HG02981 (cell line): ENCODE measurements around the gene BLID.

Experiments
- ATAC-seq: cut with Tn5 transposase; IDR thresholded peaks from one replicate; pipeline ENCODE4 v1.9.1; 2021; ENCODE audit warnings: mild to moderate bottlenecking, moderate library complexity; ENCODE audit not compliant: unreplicated experiment

BLID gene

DNA sequence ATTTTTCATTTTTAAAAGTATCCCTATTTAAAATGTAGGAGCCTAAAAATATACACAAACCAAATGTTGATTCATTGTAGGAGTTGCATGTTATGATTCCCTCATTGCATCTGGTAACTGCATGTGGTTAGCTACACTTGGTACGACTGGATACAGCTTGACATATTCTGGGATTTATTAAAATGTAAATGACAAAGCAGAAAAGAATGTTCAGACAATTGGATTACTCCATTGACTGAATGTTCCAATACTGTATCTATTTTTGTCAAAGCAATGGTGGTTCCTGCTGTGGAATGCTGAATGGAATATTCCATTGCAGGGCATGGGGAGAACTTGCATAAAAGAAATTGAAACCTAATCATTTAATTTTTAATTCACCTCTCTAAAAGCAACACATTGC is 30.8 kb downstream of the BLID start:
- no peak for ATAC-seq

DNA sequence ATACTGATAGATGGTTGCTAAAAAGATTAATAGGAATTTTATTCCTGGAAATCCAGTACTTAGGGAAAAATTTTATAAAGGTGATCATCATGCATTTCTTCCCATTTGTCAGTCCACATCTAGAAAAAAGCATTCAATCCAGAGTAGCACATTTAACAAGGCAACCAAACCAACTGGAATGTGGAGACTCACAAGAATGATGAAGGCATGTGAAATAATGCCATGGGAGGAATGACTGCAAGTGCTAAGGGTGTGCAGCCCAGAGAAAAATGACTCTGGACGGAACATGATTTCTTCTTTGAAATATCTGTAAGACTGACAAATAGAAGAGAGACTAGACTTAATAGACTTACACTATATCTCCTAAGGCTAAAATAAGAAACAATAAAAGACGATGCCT is 33.8 kb downstream of the BLID start:
- no peak for ATAC-seq

DNA sequence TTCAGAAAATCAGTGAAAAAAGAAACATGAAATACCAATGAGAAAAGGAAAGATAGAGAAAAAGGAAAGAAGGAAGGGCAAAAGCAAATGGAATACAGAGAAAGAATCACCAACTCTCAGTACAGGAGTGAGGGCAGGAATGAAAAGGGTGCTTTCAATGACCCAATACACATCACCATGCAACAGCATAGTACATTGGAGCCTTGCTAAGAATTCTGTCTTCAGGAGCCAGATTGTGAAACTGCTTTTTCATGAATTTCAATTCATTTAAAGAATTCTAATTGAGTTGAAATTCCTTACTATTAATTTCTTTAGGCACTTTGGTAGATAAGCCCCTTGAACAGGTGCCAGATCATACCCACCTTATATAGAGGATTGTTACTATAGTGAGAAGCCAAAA is 34.9 kb downstream of the BLID start:
- no peak for ATAC-seq

DNA sequence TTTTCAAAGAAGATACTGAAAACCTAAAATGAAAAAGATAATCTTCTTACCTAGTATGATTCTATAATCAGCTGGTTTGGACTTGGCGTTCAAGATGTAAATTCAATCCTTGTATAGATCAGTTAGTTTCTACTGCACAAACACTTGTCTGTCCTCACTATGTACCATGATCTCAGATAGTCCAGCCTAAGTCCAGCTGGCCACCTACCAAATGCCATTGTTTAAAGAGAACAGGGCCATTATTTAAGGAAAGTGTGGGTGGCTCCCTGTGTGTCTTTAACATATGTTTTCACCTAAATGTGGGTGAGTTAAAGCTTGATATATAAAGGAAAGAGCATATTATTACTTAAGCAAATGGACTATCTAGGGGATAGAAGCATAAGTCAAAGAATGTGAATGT is 38.6 kb downstream of the BLID start:
- ATAC-seq, result no peak

DNA sequence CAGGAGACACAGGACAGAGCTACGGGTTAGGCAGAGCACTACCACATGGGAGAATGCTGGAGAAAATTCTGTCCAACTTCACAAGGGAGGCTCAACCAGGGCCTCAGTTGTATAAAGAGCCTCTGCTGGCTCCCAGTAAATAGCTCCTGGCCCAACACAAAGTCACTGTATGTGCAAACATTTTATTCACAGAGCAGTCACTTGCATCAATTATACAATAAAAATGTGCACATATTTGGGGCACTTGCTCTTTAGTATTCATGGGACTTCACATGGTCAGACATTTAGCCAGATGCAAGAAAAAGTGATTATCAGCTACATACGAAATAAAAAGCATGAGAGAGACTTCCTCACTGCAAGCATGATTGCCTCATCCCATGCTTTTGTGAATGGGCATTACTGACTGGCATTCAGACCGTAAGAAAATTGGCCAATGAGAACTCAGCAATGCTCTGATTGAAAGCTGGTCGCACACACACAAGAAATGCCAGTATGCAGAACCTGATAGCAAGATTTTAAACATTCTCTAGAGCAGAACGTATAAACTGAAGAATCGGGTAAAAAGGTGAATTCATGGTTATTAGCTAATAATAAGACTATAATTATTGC is 39.4 kb downstream of the BLID start:
- ATAC-seq, result no peak

DNA sequence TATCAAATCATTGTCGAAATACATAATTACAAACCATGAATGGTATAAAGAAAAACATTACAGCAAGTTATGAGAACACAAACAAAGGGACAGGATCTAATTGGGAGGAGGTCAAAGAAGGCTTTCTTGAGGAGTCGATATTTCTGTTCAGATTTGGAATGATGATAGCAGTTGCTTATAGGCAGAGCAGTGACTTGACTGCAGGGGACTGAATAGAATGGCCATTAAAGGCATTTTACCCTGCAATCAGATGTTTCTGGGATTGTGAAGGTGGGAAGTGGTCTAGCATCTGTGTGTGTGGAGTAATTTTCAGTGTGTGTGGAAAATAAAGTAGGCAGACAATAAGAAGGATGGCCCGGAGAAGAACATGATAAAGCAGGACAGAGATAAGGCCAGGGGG is 41.0 kb downstream of the BLID start:
- ATAC-seq, result no peak

DNA sequence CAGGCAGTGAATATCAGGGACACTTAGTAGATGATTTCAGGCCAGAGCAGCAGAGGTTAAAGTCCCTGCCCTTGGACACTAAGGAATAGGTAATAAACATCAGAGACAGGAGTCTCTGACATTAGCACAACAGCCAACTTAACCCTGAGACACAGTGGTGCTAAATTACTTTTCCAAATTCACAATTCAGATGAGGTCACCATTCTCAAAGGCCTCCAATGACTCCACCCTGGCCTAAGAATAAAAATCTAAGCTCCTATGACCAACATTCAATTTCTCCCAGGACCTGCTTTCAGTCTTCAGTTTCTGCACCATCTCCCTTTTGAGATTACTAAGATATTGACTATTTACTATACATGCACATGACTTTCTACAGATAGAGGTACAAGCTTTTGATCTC is 42.0 kb downstream of the BLID start:
- ATAC-seq, result no peak

DNA sequence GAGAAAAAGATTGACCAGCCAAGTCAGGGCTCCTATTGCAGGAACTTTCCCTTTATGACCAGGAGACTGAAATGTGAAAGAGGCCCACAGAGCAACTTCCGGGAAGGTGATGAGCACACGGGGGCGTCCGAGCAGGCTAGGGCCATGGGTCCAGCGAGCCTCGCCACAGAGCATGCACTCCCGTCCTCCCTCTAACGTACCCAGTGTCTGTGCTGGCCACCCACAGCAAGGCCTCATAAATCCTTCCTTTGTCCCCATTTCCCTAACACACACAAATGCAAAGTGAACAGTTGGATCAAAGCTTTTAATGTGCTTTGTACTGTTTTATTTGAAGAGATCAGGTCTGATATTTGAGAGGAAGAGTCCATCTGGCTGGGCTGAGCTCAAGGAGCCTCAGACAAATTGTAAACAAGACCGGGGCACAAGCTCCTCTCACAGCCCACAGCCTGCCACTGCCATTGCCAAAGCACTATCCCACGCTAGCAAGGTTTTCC is 44.3 kb downstream of the BLID start:
- ATAC-seq, result no peak

DNA sequence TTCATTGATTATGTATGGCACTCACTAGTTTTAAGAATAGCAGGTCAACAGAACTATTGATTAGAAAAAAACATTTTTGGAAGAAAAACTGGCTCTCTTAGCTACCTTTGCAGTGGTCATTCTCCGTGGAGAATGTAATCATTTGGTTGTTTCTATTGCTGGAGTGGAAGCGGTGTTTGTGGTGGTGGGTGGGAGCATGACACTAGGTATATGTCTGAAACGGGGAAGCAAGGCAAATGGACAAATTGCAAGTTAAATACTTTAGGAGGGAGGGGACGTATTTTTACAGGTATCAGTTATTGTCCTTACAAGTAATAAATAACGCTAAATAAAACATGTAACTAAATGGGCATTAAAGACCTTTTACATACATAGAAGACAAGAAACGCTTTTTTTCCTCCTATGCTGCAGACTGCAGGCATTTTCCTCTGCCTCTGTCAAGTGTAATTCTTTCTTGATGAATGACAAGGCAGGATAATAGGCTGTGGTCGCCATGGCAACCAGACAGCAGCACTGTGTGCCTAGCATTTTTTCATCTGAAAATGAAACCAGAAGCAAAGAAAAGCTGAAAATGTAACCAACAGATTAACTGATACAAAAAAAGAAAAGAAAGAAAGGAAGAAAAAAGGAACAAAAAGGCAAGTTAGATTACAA is 46.2 kb downstream of the BLID start:
- no peak for ATAC-seq

DNA sequence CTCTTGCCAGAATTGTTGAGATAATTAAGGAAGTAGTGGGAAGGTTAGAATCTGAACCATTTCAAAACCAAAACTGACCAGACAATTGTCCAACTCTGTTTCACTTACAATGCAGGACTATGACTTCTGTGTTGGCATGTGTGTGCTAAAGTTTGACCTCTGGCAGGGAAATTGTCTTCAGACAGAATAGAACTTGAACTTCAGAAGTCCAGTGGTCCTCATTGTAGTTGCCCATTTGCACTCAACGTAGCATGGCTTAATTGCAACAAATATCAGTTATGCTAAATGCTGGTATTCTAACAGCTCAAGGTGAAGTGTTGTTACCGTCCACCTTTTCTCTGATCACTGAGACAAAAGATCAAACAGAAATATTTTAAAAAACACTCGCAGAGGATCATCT is 47.2 kb downstream of the BLID start:
- ATAC-seq, result no peak

DNA sequence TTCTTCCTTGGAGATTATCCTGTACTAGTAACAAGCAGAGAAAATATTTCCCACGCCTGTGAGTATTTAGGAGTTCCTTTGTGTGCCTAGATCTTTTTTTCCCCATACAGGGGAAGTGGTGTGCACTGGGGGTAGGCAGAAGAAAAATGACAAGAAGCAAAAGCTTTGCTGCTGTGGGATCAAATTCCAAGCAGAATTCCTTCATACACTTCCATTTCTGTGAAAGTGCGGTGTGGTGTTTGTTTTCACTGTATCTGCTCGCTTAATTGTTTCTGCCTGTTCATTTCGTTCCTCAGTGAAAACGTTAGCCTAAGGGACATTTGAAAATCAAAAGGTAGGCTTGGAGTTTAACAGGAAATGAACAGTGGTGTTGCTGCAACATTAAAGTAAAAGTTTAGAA is 47.9 kb downstream of the BLID start:
- ATAC-seq, result no peak
